OCI-LY1 (cell line): ENCODE measurements around the gene HOXC6.

ENCODE experiments used
- H2AFZ ChIP-seq: fragments of 200-600 bp; sonication (generic), shearing (Covaris generic); 2 replicates; pipeline ENCODE4 v1.6.0; 2014; ENCODE audit warnings: antibody characterized with exemption, mild to moderate bottlenecking, low read length
- H3F3A ChIP-seq: fragments of 200-600 bp; sonication (generic), shearing (Covaris generic); 2 replicates; pipeline ENCODE4 v1.6.0; 2014; ENCODE audit warnings: mild to moderate bottlenecking, antibody characterized with exemption, low read length, moderate library complexity; ENCODE audit not compliant: insufficient read depth
- H3K27ac ChIP-seq: fragments of 200-600 bp; sonication (generic); 2 replicates; pipeline ENCODE4 v1.5.1; 2014; ENCODE audit warnings: low read length, mixed run types, mild to moderate bottlenecking, low read depth; ENCODE audit not compliant: poor library complexity, severe bottlenecking
- H3K27me3 ChIP-seq: fragments of 200-600 bp; sonication (generic); 2 replicates; pipeline ENCODE4 v1.6.0; 2014; ENCODE audit warnings: antibody characterized with exemption, mild to moderate bottlenecking, low read length, moderate library complexity; ENCODE audit not compliant: insufficient read depth
- H3K36me3 ChIP-seq: fragments of 200-600 bp; sonication (generic); 2 replicates; pipeline ENCODE4 v1.6.1; 2014; ENCODE audit warnings: mild to moderate bottlenecking, antibody characterized with exemption, low read length, moderate library complexity, mixed read lengths; ENCODE audit not compliant: insufficient read depth
- H3K4me1 ChIP-seq: fragments of 200-600 bp; sonication (generic); 2 replicates; pipeline ENCODE4 v1.5.1; 2014; ENCODE audit warnings: mild to moderate bottlenecking, low read length, moderate library complexity; ENCODE audit not compliant: insufficient read depth, severe bottlenecking
- H3K4me2 ChIP-seq: fragments of 200-600 bp; sonication (generic), shearing (Covaris generic); 2 replicates; pipeline ENCODE4 v1.6.1; 2014; ENCODE audit warnings: low read length
- H3K4me3 ChIP-seq: fragments of 200-600 bp; sonication (generic); 2 replicates; pipeline ENCODE4 v1.5.1; 2014; ENCODE audit warnings: low read length, low read depth, mild to moderate bottlenecking, mixed read lengths; ENCODE audit not compliant: poor library complexity, severe bottlenecking
- H3K79me2 ChIP-seq: fragments of 200-600 bp; shearing (Covaris generic); 2 replicates; pipeline ENCODE4 v1.6.1; 2016; ENCODE audit warnings: mixed run types, low read length, mixed read lengths; ENCODE audit not compliant: insufficient read depth
- H3K9ac ChIP-seq: fragments of 200-600 bp; sonication (generic), shearing (Covaris generic); 2 replicates; pipeline ENCODE4 v1.6.1; 2014; ENCODE audit warnings: mild to moderate bottlenecking, low read length, mixed read lengths
- H3K9me2 ChIP-seq: fragments of 200-600 bp; sonication (generic), shearing (Covaris generic); 2 replicates; pipeline ENCODE4 v1.6.1; 2014; ENCODE audit warnings: low read depth, mild to moderate bottlenecking, low read length, mixed read lengths
- H3K9me3 ChIP-seq: fragments of 200-600 bp; shearing (Covaris generic); 2 replicates; pipeline ENCODE4 v1.6.1; 2014; ENCODE audit warnings: low read length, mixed read lengths
- H4K20me1 ChIP-seq: fragments of 200-600 bp; sonication (generic), shearing (Covaris generic); 2 replicates; pipeline ENCODE4 v1.6.0; 2016; ENCODE audit warnings: mild to moderate bottlenecking, low read length; ENCODE audit not compliant: insufficient read depth
- EZH2 ChIP-seq: fragments of 200-600 bp; sonication (generic), shearing (Covaris generic); IDR thresholded peaks from 2 replicates; pipeline ENCODE4 v1.8.0; 2017; ENCODE audit warnings: borderline replicate concordance, mixed run types, mild to moderate bottlenecking, antibody characterized with exemption, low read length, moderate library complexity, mixed read lengths
- TF ChIP-seq, protein P1 (sequence below): fragments of 200-600 bp; sonication (generic), shearing (Covaris generic); IDR thresholded peaks from 2 replicates; pipeline ENCODE4 v1.5.1; 2017; ENCODE audit warnings: mild to moderate bottlenecking, antibody characterized with exemption, low read length, moderate library complexity, mixed read lengths

Gene HOXC6

DNA sequence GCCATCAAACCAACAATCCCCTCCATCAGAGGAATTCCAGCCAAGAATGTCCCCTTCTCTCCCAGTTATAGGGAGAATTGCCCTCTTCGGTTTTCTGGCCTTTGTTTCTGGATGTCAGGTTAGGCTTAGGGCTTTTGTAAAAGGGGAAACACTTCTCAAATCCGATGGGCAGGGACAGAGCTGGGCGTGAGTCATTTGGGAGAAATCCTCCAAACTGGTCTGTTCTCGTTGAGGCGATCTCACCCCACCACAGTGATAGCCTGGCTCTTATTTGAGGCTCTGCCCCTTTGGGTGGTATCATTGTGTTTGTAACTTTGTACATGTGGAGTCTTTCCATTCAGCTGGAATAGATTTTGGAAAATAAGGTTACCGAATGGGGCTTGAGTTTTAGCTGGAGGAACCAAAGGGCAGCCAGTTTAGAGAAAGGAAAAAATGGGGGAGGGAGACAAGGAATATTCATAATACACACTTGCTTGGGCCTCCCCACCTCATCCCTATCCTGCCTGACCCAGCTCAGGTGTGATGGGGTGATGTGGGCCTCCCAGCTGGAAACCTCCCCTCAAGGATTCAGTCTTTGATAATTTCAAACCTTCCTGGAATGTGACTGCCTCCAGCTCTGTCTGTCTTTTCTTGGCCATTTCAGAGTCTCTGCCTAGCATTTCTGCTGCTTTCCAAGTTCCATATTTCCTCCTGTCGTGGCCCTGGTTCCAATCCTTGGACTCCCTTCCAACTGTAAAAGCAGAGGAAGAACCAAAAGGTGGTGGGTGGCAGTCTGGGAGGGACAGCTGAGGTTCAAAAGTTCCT is 32.9 kb downstream of the HOXC6 start:
- TF ChIP-seq, protein P1, sequence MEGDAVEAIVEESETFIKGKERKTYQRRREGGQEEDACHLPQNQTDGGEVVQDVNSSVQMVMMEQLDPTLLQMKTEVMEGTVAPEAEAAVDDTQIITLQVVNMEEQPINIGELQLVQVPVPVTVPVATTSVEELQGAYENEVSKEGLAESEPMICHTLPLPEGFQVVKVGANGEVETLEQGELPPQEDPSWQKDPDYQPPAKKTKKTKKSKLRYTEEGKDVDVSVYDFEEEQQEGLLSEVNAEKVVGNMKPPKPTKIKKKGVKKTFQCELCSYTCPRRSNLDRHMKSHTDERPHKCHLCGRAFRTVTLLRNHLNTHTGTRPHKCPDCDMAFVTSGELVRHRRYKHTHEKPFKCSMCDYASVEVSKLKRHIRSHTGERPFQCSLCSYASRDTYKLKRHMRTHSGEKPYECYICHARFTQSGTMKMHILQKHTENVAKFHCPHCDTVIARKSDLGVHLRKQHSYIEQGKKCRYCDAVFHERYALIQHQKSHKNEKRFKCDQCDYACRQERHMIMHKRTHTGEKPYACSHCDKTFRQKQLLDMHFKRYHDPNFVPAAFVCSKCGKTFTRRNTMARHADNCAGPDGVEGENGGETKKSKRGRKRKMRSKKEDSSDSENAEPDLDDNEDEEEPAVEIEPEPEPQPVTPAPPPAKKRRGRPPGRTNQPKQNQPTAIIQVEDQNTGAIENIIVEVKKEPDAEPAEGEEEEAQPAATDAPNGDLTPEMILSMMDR, result no peak
- TF ChIP-seq EZH2, result no peak
- H3F3A ChIP-seq, result no peaks in the 10 kb centered on the region
- peaks cover 4% of the 10 kb centered on the region; the same call in 1 of the 2 replicates for H3K27me3 ChIP-seq
- H3K9me3 ChIP-seq, result no peaks in the 10 kb centered on the region
- no peaks in the 10 kb centered on the region for H3K36me3 ChIP-seq
- no peaks in the 10 kb centered on the region for H4K20me1 ChIP-seq
- no peak overlapping the region for H3K4me2 ChIP-seq
- H3K27ac ChIP-seq, result no peak overlapping the region
- no peaks in the 10 kb centered on the region for H3K4me1 ChIP-seq
- no peaks in the 10 kb centered on the region for H3K79me2 ChIP-seq
- no peak overlapping the region for H3K4me3 ChIP-seq
- H3K9me2 ChIP-seq, result no peaks in the 10 kb centered on the region
- H3K9ac ChIP-seq, result no peak overlapping the region
- no peak overlapping the region for H2AFZ ChIP-seq

DNA sequence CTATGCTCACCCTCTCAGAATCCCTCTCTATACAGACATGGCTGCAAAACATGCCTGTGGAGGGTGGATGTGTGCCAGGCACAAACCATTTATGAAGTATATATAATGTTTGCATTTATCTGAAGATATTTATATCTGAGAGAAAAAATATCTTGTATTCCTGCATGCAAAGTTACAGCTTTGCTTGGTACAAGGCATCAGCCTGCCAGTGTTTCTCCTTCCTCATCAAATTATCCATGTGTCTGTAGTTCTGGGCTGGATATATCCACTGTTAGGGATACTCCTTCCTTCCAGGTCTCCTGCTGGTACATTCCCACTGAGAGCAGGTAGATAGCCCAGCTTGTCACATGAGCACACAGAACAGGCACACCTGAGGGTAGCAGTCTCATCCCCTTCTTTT is 37.4 kb downstream of the HOXC6 start:
- H3F3A ChIP-seq, result no peaks in the 10 kb centered on the region
- H3K9ac ChIP-seq, result no peak overlapping the region
- H3K27me3 ChIP-seq, result peaks cover 4% of the 10 kb centered on the region; the same call in 1 of the 2 replicates
- TF ChIP-seq EZH2, result no peak
- TF ChIP-seq, protein P1, result no peak
- no peaks in the 10 kb centered on the region for H3K4me1 ChIP-seq
- H3K79me2 ChIP-seq, result no peaks in the 10 kb centered on the region
- no peak overlapping the region for H2AFZ ChIP-seq
- H3K27ac ChIP-seq, result no peak overlapping the region
- H3K9me3 ChIP-seq, result no peaks in the 10 kb centered on the region
- H3K36me3 ChIP-seq, result no peaks in the 10 kb centered on the region
- no peaks in the 10 kb centered on the region for H3K9me2 ChIP-seq
- no peak overlapping the region for H3K4me3 ChIP-seq
- H4K20me1 ChIP-seq, result no peaks in the 10 kb centered on the region
- no peak overlapping the region for H3K4me2 ChIP-seq

DNA sequence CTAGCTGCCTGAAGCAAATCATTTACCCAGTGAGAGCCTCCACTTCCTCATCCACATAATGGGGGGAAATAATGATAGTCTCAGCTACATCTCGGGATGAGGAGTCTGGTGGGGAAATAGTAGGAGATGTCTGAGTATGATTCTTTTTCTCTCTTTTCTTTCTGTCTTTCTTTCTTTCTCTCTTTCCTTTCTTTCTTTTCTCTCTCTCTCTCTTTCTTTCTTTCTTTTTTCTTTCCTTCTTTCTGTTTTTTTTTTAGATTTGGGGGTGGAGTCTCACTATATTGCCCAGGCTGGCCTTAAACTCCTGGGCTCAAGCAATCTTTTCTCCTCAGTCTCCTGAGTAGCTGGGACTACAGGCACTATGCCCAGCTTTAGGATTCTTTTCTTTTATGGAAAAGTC is 38.2 kb downstream of the HOXC6 start:
- H3K27me3 ChIP-seq, result no peaks in the 10 kb centered on the region; the same call in 1 of the 2 replicates
- no peaks in the 10 kb centered on the region for H3K79me2 ChIP-seq
- no peak overlapping the region for H2AFZ ChIP-seq
- H3K9me3 ChIP-seq, result no peaks in the 10 kb centered on the region
- H3K4me2 ChIP-seq, result no peak overlapping the region
- no peak overlapping the region for H3K4me3 ChIP-seq
- H3K4me1 ChIP-seq, result no peaks in the 10 kb centered on the region
- H4K20me1 ChIP-seq, result no peaks in the 10 kb centered on the region
- TF ChIP-seq, protein P1, result no peak
- TF ChIP-seq EZH2, result no peak
- H3F3A ChIP-seq, result no peaks in the 10 kb centered on the region
- no peaks in the 10 kb centered on the region for H3K9me2 ChIP-seq
- no peaks in the 10 kb centered on the region for H3K36me3 ChIP-seq
- H3K9ac ChIP-seq, result no peak overlapping the region
- no peak overlapping the region for H3K27ac ChIP-seq
